ENCODE results near the gene SETBP1.

SETBP1 gene

GRCh38 chr18:44685296-44685695 lies 4.6 kb downstream of the SETBP1 start:
- no peak for DNase-seq (ENCODE audit: low read depth)
- no peak for TF ChIP-seq CTCF (IDR thresholded peaks at IDR 0.05; ENCODE audit: low read depth, low read length, missing control alignments)
- no peak overlapping the region for H3K4me3 ChIP-seq (ENCODE audit: low read depth, low read length)

GRCh38 chr18:44686156-44686555 lies 5.5 kb downstream of the SETBP1 start:
- no peak overlapping the region for H3K4me3 ChIP-seq (ENCODE audit: low read depth, low read length)
- no peak for DNase-seq (ENCODE audit: low read depth)
- TF ChIP-seq CTCF (IDR thresholded peaks at IDR 0.05; ENCODE audit: low read depth, low read length, missing control alignments): no peak

DNA sequence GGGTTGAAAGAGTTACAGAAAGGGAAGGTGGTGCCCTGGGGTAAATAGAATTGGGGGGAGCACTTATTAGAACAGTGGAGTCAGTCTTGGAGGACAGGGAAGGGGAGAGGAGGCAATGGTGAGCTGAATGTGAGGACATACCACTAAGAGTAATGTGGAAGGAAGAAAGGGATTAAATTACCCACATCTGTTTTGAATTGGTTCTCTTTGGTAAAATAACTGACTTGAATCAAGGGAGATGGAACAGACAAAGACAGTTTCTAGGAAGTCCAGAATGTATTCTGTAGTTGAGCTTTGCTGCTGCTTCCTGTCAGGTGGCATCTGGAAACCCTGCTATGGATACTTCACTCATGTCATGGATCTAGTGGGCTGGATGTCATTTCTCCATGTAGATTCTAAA lies 6.7 kb downstream of the SETBP1 start:
- no peak overlapping the region for H3K4me3 ChIP-seq (ENCODE audit: low read depth, low read length)
- no peak for DNase-seq (ENCODE audit: low read depth)
- TF ChIP-seq CTCF (IDR thresholded peaks at IDR 0.05; ENCODE audit: low read depth, low read length, missing control alignments): no peak

DNA sequence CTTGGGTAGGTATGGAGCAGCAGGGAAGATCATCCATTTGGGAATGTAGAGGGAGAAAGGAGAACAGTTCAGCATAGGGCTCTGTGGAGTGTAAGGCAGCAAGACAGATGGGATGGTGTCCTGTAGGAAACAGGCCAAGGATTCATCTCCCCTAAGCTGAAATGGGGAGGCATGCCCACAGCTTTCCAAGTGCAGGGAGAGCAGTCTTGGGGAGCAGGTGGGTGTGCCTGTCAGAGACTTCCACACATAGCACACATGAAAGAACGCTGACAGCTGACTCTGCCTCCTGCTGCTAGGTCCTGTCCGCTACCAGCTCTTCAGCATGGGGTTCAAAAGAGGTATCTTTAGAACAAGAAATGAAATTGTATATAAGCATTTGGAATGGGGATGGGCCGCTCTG lies 9.0 kb downstream of the SETBP1 start:
- TF ChIP-seq CTCF (IDR thresholded peaks at IDR 0.05; ENCODE audit: low read depth, low read length, missing control alignments): no peak
- no peak for DNase-seq (ENCODE audit: low read depth)
- H3K4me3 ChIP-seq (ENCODE audit: low read depth, low read length): no peak overlapping the region

GRCh38 chr18:44691148-44691925 lies 10.6 kb downstream of the SETBP1 start:
- DNase-seq (ENCODE audit: low read depth): no peak
- TF ChIP-seq CTCF (IDR thresholded peaks at IDR 0.05; ENCODE audit: low read depth, low read length, missing control alignments): no peak
- H3K4me3 ChIP-seq (ENCODE audit: low read depth, low read length): no peak overlapping the region

DNA sequence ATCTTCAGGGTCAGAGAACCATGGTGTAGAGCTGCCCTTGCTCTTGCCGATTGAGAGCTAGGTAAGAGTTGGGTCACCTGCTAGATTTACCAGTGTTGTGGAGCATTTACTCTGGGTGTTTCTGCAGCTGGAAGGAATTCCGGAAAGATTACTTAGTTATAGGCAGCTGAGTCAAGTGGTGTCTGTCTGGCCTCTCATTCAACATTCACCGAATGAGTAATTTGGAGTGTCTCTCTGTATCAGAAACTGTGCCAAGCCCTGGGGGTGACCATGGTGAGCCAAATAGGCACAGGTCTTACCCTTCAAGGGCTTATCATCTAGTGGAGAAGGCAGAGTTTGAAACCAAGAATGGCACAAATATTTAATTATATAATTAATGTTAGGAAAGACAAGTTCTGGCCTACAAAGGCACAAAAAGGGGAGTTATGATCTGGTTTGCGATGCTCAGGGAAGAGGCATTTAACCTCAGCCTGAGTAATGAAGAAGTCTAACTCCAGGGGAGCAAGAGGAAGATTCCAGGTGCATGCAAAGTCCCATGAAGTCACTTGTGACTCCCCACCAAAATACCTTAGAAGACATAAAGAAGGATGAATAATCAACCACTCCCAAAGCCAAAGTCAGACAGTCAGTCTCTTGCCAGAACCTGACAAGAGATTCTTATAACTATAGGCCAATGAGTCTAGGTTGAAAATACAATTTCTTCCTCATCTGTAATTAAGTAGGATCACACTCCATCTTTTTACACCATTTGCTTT lies 12.5 kb downstream of the SETBP1 start:
- no peak for DNase-seq (ENCODE audit: low read depth)

More for the DNA sequence above, 12.5 kb downstream of the SETBP1 start:
- no peak for TF ChIP-seq CTCF (IDR thresholded peaks at IDR 0.05; ENCODE audit: low read depth, low read length, missing control alignments)
- H3K4me3 ChIP-seq (ENCODE audit: low read depth, low read length): no peak overlapping the region

Data from GM12864 (cell line).